B cell (primary cell): ENCODE results near the gene DDR2. TPM values are rescaled to one million over a fixed set of nuclear protein-coding genes. Genes with fewer than 3 reads are reported as not detected.

ENCODE experiments used
- ATAC-seq: fragments of 200-7000 bp; cut with Tn5 transposase; one replicate; pipeline ENCODE4 v1.10.0; 2021; ENCODE audit warnings: low read depth, mild to moderate bottlenecking, moderate number of reproducible peaks, moderate library complexity
- CTCF ChIA-PET: fragments of 350-600 bp; sonication (Branson Sonifier 250); formaldehyde crosslinking; loops from one replicate; lab custom pipeline; 2021; ENCODE audit warnings: antibody characterized with exemption, inconsistent platforms; lab: Charles Lee
- POLR2A ChIA-PET: fragments of 350-600 bp; sonication (Branson Sonifier 250); formaldehyde crosslinking; loops from one replicate; lab custom pipeline; 2021; ENCODE audit warnings: antibody characterized with exemption; lab: Charles Lee
- DNase-seq: peaks from one replicate; pipeline ENCODE4 v3.0.0; 2013
- H2AFZ ChIP-seq: 2 replicates; pipeline ENCODE4 v1.6.1; 2012; ENCODE audit warnings: mild to moderate bottlenecking, low read depth, low read length; ENCODE audit not compliant: insufficient read depth, poor library complexity, severe bottlenecking
- H3K27ac ChIP-seq, 2 donors: 1 replicate in 1 of 2; 2 replicates in 1 of 2; pipeline ENCODE4 v1.5.1; 2012 to 2013; ENCODE audit warnings: low read length in 2 of 2, mild to moderate bottlenecking in 2 of 2, moderate library complexity in 1 of 2
- H3K27me3 ChIP-seq, 4 experiments: fragments of 200-600 bp in 1 of 4; sonication (generic) in 1 of 4; replicated peaks in 1 of 4; 1 replicate in 2 of 4; 2 replicates in 2 of 4; pipeline versions ENCODE4 v1.6.1 to v1.7.0; 2013 to 2016; ENCODE audit warnings: low read length in 3 of 4, mild to moderate bottlenecking in 2 of 4, mixed read lengths in 1 of 4, moderate library complexity in 1 of 4; ENCODE audit not compliant: insufficient read depth in 4 of 4, control insufficient read depth in 3 of 4; ENCODE audit errors: control extremely low read depth in 1 of 4
- H3K36me3 ChIP-seq, 2 experiments: replicated peaks in 1 of 2; 1 replicate in 1 of 2; 2 replicates in 1 of 2; pipeline versions ENCODE4 v1.6.1 to v1.7.1; 2013; ENCODE audit warnings: low read length in 1 of 2; ENCODE audit not compliant: insufficient read depth in 2 of 2, control insufficient read depth in 1 of 2; ENCODE audit errors: control extremely low read depth in 1 of 2, extremely low read depth in 1 of 2
- H3K4me1 ChIP-seq, 2 donors: fragments of 200-600 bp in 1 of 2; sonication (generic) in 1 of 2; 1 replicate in 1 of 2; 2 replicates in 1 of 2; pipeline versions ENCODE4 v1.5.1 to v1.6.1; 2013 to 2017; ENCODE audit warnings: low read length in 2 of 2; ENCODE audit not compliant: control insufficient read depth in 2 of 2, insufficient read depth in 2 of 2
- H3K4me2 ChIP-seq: replicated peaks from 2 replicates; pipeline ENCODE3; 2012; ENCODE audit warnings: mild to moderate bottlenecking, low read depth, low read length; ENCODE audit not compliant: poor library complexity, severe bottlenecking
- H3K4me3 ChIP-seq, 5 experiments: fragments of 200-600 bp in 1 of 5; sonication (generic) in 1 of 5; 1 replicate in 3 of 5; 2 replicates in 2 of 5; pipeline versions ENCODE4 v1.5.1 to v1.7.0; 2011 to 2016; ENCODE audit warnings: low read length in 4 of 5, mild to moderate bottlenecking in 4 of 5, low read depth in 2 of 5, control low read depth in 1 of 5, moderate library complexity in 1 of 5; ENCODE audit not compliant: insufficient read depth in 1 of 5; ENCODE audit errors: control extremely low read depth in 1 of 5, extremely low read depth in 1 of 5
- H3K79me2 ChIP-seq: fragments of 200-600 bp; sonication (generic); one replicate; pipeline ENCODE4 v1.6.0; 2016; ENCODE audit warnings: low read length; ENCODE audit not compliant: control insufficient read depth, insufficient read depth
- H3K9ac ChIP-seq: fragments of 200-600 bp; sonication (generic); 2 replicates; pipeline ENCODE4 v1.6.1; 2017; ENCODE audit warnings: mild to moderate bottlenecking, low read length, moderate library complexity
- H3K9me3 ChIP-seq, 3 donors: one replicate each; pipeline versions ENCODE4 v1.6.1 to v1.7.1; 2013; ENCODE audit warnings: low read length in 2 of 3; ENCODE audit not compliant: control insufficient read depth in 2 of 3, insufficient read depth in 1 of 3; ENCODE audit errors: control extremely low read depth in 1 of 3
- H4K20me1 ChIP-seq: 2 replicates; pipeline ENCODE4 v1.6.0; 2012; ENCODE audit warnings: mild to moderate bottlenecking, low read length; ENCODE audit not compliant: insufficient read depth, control insufficient read depth, poor library complexity, severe bottlenecking
- H3K27ac Mint-ChIP-seq: one replicate; pipeline ENCODE4 v1.8.0; 2021; ENCODE audit warnings: mixed read lengths
- H3K27me3 Mint-ChIP-seq: one replicate; pipeline ENCODE4 v1.8.0; 2021; ENCODE audit warnings: mixed read lengths
- H3K4me1 Mint-ChIP-seq: one replicate; pipeline ENCODE4 v1.8.0; 2021; ENCODE audit warnings: mixed read lengths
- H3K4me3 Mint-ChIP-seq: one replicate; pipeline ENCODE4 v1.8.0; 2021; ENCODE audit warnings: mixed read lengths
- H3K9me3 Mint-ChIP-seq: one replicate; pipeline ENCODE4 v1.8.0; 2022; ENCODE audit warnings: mixed read lengths; ENCODE audit not compliant: insufficient read depth
- EZH2 ChIP-seq: IDR thresholded peaks from 2 replicates; pipeline ENCODE4 v1.6.1; 2012; ENCODE audit warnings: borderline replicate concordance, low read depth, mild to moderate bottlenecking, moderate library complexity, low read length; ENCODE audit not compliant: insufficient read depth, poor library complexity, severe bottlenecking
- WGBS: methylation state at CpG from one replicate; pipeline ENCODE4 v1.1.5; 2013; ENCODE audit warnings: missing lambda C conversion rate; ENCODE audit not compliant: insufficient coverage; 5-methylcytosine and 5-hydroxymethylcytosine counted together
- intact Hi-C: fragments of 100-400 bp; cut with micrococcal nuclease; formaldehyde crosslinking; loops from one replicate; pipeline ENCODE4 v1.10.0; 2022
- polyA plus RNA-seq: library from polyadenylated mRNA; depleted of rRNA; stranded (reverse); fragments of >200 nt; gene quantifications from 2 replicates; pipeline ENCODE4 v1.2.3, GENCODE V29; 2012
- total RNA-seq, 2 donors: library from RNA; stranded (reverse); fragments of 120-200 nt in 1 of 2; gene quantifications; 1 replicate in 1 of 2; 2 replicates in 1 of 2; pipeline versions ENCODE4 v1.2.3 to v1.2.4, GENCODE V29; 2013 to 2022
- TF ChIP-seq, protein P1 (sequence below): fragments of 200-600 bp; IDR thresholded peaks from one replicate; pipeline ENCODE4 v1.8.0; 2022; ENCODE audit warnings: antibody characterized with exemption, mild to moderate bottlenecking

The DDR2 gene
- total and polyA plus RNA-seq, 2 donors (not counting 1 experiment from before 2014, with no cell fraction given) = 0.12 to 0.24 TPM

DNA sequence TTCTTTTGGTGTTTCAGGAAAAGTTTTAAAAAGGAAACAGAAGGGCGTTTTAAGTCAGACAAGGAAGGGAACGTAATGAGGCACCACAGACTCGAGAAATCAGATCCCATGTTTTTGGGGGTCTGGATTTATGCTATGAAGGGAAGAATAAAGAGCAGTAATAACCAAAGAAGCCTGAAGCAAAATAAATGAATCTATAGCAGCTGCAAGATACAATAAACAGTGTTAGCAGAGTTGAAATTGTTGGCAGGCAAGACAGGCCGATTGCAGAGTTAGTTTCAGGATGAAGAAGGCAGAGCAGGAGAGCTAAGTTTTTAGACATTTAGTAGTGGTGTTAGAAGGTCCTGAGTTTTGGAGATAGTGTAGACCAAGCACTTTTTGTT, 425 bp downstream of the DDR2 start:
- H3K4me1 ChIP-seq = no peaks in the 10 kb centered on the region
- intact Hi-C loops = no loop called here
- H3K9me3 ChIP-seq = no peaks in the 10 kb centered on the region
- H3K36me3 ChIP-seq = no peaks in the 10 kb centered on the region
- ATAC-seq (no peak), DNase-seq (no peak)
- ChIA-PET CTCF (no interaction called here), POLR2A (no interaction called here)
- Mint-ChIP-seq H3K9me3 (no peaks in the 10 kb centered on the region), H3K27ac (no peak overlapping the region), H3K27me3 (peaks cover 13% of the 10 kb centered on the region), H3K4me1 (no peaks in the 10 kb centered on the region), H3K4me3 (no peak overlapping the region)
- H2AFZ ChIP-seq = no peak overlapping the region
- 91% methylated on average over 3 of the region's 4 CpGs for WGBS
- no peaks in the 10 kb centered on the region for H3K79me2 ChIP-seq
- H3K27ac ChIP-seq = no peak overlapping the region
- TF ChIP-seq, protein P1, sequence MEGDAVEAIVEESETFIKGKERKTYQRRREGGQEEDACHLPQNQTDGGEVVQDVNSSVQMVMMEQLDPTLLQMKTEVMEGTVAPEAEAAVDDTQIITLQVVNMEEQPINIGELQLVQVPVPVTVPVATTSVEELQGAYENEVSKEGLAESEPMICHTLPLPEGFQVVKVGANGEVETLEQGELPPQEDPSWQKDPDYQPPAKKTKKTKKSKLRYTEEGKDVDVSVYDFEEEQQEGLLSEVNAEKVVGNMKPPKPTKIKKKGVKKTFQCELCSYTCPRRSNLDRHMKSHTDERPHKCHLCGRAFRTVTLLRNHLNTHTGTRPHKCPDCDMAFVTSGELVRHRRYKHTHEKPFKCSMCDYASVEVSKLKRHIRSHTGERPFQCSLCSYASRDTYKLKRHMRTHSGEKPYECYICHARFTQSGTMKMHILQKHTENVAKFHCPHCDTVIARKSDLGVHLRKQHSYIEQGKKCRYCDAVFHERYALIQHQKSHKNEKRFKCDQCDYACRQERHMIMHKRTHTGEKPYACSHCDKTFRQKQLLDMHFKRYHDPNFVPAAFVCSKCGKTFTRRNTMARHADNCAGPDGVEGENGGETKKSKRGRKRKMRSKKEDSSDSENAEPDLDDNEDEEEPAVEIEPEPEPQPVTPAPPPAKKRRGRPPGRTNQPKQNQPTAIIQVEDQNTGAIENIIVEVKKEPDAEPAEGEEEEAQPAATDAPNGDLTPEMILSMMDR = no peak
- TF ChIP-seq EZH2 = no peak
- no peak overlapping the region for H3K4me3 ChIP-seq
- no peak overlapping the region for H3K4me2 ChIP-seq
- no peaks in the 10 kb centered on the region for H4K20me1 ChIP-seq
- H3K27me3 ChIP-seq = peaks cover 0 to 7% (median 2%) of the 10 kb centered on the region in 4 experiments
- no peak overlapping the region for H3K9ac ChIP-seq

DNA sequence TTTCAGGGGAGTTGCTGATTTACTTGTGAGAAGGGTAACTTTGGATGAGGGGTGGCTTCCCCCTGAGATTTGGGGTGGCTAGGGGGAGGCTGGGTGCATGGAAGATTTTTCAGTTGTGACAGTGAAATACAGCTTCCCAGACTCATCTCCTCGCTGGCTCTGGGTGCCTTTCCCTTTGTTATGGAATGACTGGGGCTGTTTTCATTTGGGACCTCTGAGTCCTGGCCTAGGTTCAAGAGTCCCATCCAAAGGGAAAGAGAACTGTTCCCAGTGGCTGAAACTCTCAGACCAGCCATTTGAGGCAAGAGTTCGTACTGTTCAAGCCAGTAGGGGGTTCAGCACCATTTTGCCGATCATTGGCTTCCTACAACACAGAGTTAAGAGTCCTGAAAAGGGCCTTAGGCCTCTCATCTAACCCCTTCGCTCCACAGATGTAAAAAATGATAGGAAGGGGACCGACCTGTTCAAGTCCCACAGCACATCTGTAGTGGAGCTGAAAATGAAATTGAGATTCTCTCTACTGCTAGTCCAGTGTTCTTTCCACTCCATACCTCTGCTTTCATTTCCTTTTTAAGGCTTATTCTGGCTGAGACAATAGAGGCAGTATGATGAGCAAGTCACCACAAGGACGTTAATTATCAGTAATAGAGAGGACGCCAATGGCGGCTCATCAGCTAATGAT, 958 bp downstream of the DDR2 start:
- no peaks in the 10 kb centered on the region for H3K79me2 ChIP-seq
- H3K27me3 ChIP-seq = peaks cover 0 to 7% (median 2%) of the 10 kb centered on the region in 4 experiments
- Mint-ChIP-seq H3K27me3 (peaks cover 14% of the 10 kb centered on the region), H3K4me1 (no peaks in the 10 kb centered on the region), H3K27ac (no peak overlapping the region), H3K4me3 (no peak overlapping the region), H3K9me3 (no peaks in the 10 kb centered on the region)
- no peak for DNase-seq
- TF ChIP-seq, protein P1 = no peak
- TF ChIP-seq EZH2 = no peak
- H3K27ac ChIP-seq = no peak overlapping the region
- ChIA-PET POLR2A (no interaction called here), CTCF (no interaction called here)
- no peaks in the 10 kb centered on the region for H3K9me3 ChIP-seq
- H3K4me2 ChIP-seq = no peak overlapping the region
- no peaks in the 10 kb centered on the region for H3K36me3 ChIP-seq
- no peaks in the 10 kb centered on the region for H3K4me1 ChIP-seq
- H4K20me1 ChIP-seq = no peaks in the 10 kb centered on the region
- H3K4me3 ChIP-seq = no peak overlapping the region
- intact Hi-C loops = no loop called here
- H2AFZ ChIP-seq = no peak overlapping the region
- WGBS = 74% methylated on average over 3 of the region's 8 CpGs
- H3K9ac ChIP-seq = no peak overlapping the region
- ATAC-seq = no peak
